Hepatocyte (in vitro differentiated cells): Measurements from ENCODE around the gene DNAH7. TPM values are rescaled to one million over a fixed set of nuclear protein-coding genes. Genes with fewer than 3 reads are reported as not detected.

Source experiments
- DNase-seq: peaks from one replicate; pipeline ENCODE4 v3.0.0-alpha.2; 2016; ENCODE audit warnings: low spot score
- H2AFZ ChIP-seq: fragments of 200-600 bp; sonication (generic); 2 replicates; pipeline ENCODE4 v1.6.0; 2016; ENCODE audit warnings: antibody characterized with exemption, mild to moderate bottlenecking
- H3K27ac ChIP-seq: fragments of 200-600 bp; sonication (generic); 2 replicates; pipeline ENCODE4 v1.5.1; 2016; ENCODE audit warnings: mild to moderate bottlenecking
- H3K27me3 ChIP-seq: fragments of 200-600 bp; sonication (generic); 2 replicates; pipeline ENCODE4 v1.6.1; 2016
- H3K36me3 ChIP-seq: fragments of 200-600 bp; sonication (generic); replicated peaks from 2 replicates; pipeline ENCODE4 v1.5.1; 2016; ENCODE audit warnings: low read depth; ENCODE audit not compliant: insufficient read depth
- H3K4me1 ChIP-seq: fragments of 200-600 bp; sonication (generic); 2 replicates; pipeline ENCODE4 v1.5.1; 2016; ENCODE audit warnings: mild to moderate bottlenecking, moderate library complexity; ENCODE audit not compliant: insufficient read depth
- H3K4me2 ChIP-seq: fragments of 200-600 bp; sonication (generic); 2 replicates; pipeline ENCODE4 v1.6.0; 2016
- H3K4me3 ChIP-seq: fragments of 200-600 bp; sonication (generic); 2 replicates; pipeline ENCODE4 v1.5.1; 2016; ENCODE audit warnings: mild to moderate bottlenecking
- H3K79me2 ChIP-seq: fragments of 200-600 bp; sonication (generic); 2 replicates; pipeline ENCODE4 v1.6.0; 2017; ENCODE audit warnings: mild to moderate bottlenecking
- H3K9me2 ChIP-seq: fragments of 200-600 bp; sonication (generic); replicated peaks from 2 replicates; pipeline ENCODE4 v1.6.0; 2017; ENCODE audit warnings: mild to moderate bottlenecking; ENCODE audit not compliant: insufficient read depth
- H3K9me3 ChIP-seq: fragments of 200-600 bp; sonication (generic); 2 replicates; pipeline ENCODE4 v1.5.1; 2016; ENCODE audit warnings: low read depth, mild to moderate bottlenecking
- H4K20me1 ChIP-seq: fragments of 200-600 bp; sonication (generic); 2 replicates; pipeline ENCODE4 v1.6.0; 2016; ENCODE audit warnings: mild to moderate bottlenecking; ENCODE audit not compliant: insufficient read depth, poor library complexity, severe bottlenecking
- CTCF ChIP-seq: fragments of 200-600 bp; sonication (generic); IDR thresholded peaks from 2 replicates; pipeline ENCODE4 v1.5.1; 2016; ENCODE audit warnings: antibody characterized with exemption, mild to moderate bottlenecking; ENCODE audit not compliant: poor library complexity
- EZH2 ChIP-seq: fragments of 200-600 bp; sonication (generic); IDR thresholded peaks from 2 replicates; pipeline ENCODE4 v1.6.1; 2016; ENCODE audit warnings: antibody characterized with exemption, mild to moderate bottlenecking, borderline replicate concordance
- EZH2phosphoT487 ChIP-seq: fragments of 200-600 bp; sonication (generic); IDR thresholded peaks from one replicate; pipeline ENCODE4 v1.6.1; 2018; ENCODE audit warnings: antibody characterized with exemption, mild to moderate bottlenecking, low read depth, moderate library complexity; ENCODE audit not compliant: unreplicated experiment, severe bottlenecking
- WGBS: methylation state at CpG from one replicate; pipeline ENCODE4 v1.1.6; 2016; ENCODE audit warnings: low lambda C conversion rate; ENCODE audit errors: missing lambda C conversion rate; 5-methylcytosine and 5-hydroxymethylcytosine counted together
- polyA plus RNA-seq: library from polyadenylated mRNA; unstranded; fragments of >200 nt; fragmentation: Nextera tagmentation; extraction: Ambion mirVana; gene quantifications from 2 replicates; pipeline ENCODE4 v1.2.1, GENCODE V29; 2016
- total RNA-seq: library from RNA; depleted of rRNA; stranded (reverse); fragments of >200 nt; gene quantifications from 2 replicates; pipeline ENCODE4 v1.2.3, GENCODE V29; 2014

Gene DNAH7
- total and polyA plus RNA-seq, 2 experiments from 2014 or later = 0.29 to 1.2 TPM

- no peak overlapping the region for H3K27ac ChIP-seq
- H4K20me1 ChIP-seq = no peaks in the 10 kb centered on the region
- no peak for TF ChIP-seq EZH2
- TF ChIP-seq CTCF = no peak
- no peak for TF ChIP-seq EZH2phosphoT487
- H3K4me3 ChIP-seq = no peak overlapping the region
- H2AFZ ChIP-seq = no peak overlapping the region
- WGBS = 89% methylated on average over 3 of the region's 3 CpGs
- H3K9me3 ChIP-seq = no peaks in the 10 kb centered on the region
- no peaks in the 10 kb centered on the region for H3K36me3 ChIP-seq
- no peaks in the 10 kb centered on the region for H3K9me2 ChIP-seq
- H3K27me3 ChIP-seq = no peaks in the 10 kb centered on the region
- no peaks in the 10 kb centered on the region for H3K4me1 ChIP-seq
- H3K79me2 ChIP-seq = no peaks in the 10 kb centered on the region
- no peak for DNase-seq
- no peak overlapping the region for H3K4me2 ChIP-seq
These were observed 225.7 kb downstream of the DNAH7 start for GRCh38 chr2:195842932-195843331.

- H3K9me2 ChIP-seq = no peaks in the 10 kb centered on the region
- DNase-seq = no peak
- H3K79me2 ChIP-seq = no peaks in the 10 kb centered on the region
- no peak overlapping the region for H3K4me3 ChIP-seq
- H3K9me3 ChIP-seq = no peaks in the 10 kb centered on the region
- H4K20me1 ChIP-seq = no peaks in the 10 kb centered on the region
- H3K4me1 ChIP-seq = no peaks in the 10 kb centered on the region
- no peaks in the 10 kb centered on the region for H3K27me3 ChIP-seq
- no peaks in the 10 kb centered on the region for H3K36me3 ChIP-seq
- no peak overlapping the region for H3K4me2 ChIP-seq
- no peak overlapping the region for H2AFZ ChIP-seq
- TF ChIP-seq CTCF (no peak), EZH2 (no peak), EZH2phosphoT487 (no peak)
- 79% methylated on average over 1 of the region's 1 CpG for WGBS
- no peak overlapping the region for H3K27ac ChIP-seq
These were observed 230.6 kb downstream of the DNAH7 start for GRCh38 chr2:195838002-195838401.

- Histone ChIP-seq H2AFZ (no peak overlapping the region), H3K79me2 (no peaks in the 10 kb centered on the region), H3K4me1 (no peaks in the 10 kb centered on the region), H3K36me3 (no peaks in the 10 kb centered on the region), H3K9me3 (no peaks in the 10 kb centered on the region), H3K27me3 (no peaks in the 10 kb centered on the region), H4K20me1 (no peaks in the 10 kb centered on the region), H3K4me2 (no peak overlapping the region), H3K27ac (no peak overlapping the region), H3K4me3 (no peak overlapping the region), H3K9me2 (no peaks in the 10 kb centered on the region)
- no peak for DNase-seq
- 95% methylated on average over 2 of the region's 2 CpGs for WGBS
- no peak for TF ChIP-seq CTCF
These were observed 232.6 kb downstream of the DNAH7 start for GRCh38 chr2:195836002-195836401.

GRCh38 chr2:195834836-195835235, 233.8 kb downstream of the DNAH7 start:
- H3K79me2 ChIP-seq = no peaks in the 10 kb centered on the region
- H3K9me2 ChIP-seq = no peaks in the 10 kb centered on the region
- H3K4me1 ChIP-seq = no peaks in the 10 kb centered on the region
- H3K27ac ChIP-seq = no peak overlapping the region
- H3K9me3 ChIP-seq = no peaks in the 10 kb centered on the region
- H3K4me3 ChIP-seq = no peak overlapping the region
- TF ChIP-seq EZH2 (no peak), EZH2phosphoT487 (no peak), CTCF (no peak)
- no peaks in the 10 kb centered on the region for H3K27me3 ChIP-seq
- no peak overlapping the region for H3K4me2 ChIP-seq
- no peak overlapping the region for H2AFZ ChIP-seq
- H3K36me3 ChIP-seq = no peaks in the 10 kb centered on the region
- H4K20me1 ChIP-seq = no peaks in the 10 kb centered on the region
- 96% methylated on average over 1 of the region's 1 CpG for WGBS
- no peak for DNase-seq
